ENCODE data around the gene BPIFA1. TPM values are rescaled to one million over a fixed set of nuclear protein-coding genes. Genes with fewer than 3 reads are reported as not detected.

The BPIFA1 gene
- total and polyA plus RNA-seq, 2 experiments from 2014 or later, result not detected

DNA sequence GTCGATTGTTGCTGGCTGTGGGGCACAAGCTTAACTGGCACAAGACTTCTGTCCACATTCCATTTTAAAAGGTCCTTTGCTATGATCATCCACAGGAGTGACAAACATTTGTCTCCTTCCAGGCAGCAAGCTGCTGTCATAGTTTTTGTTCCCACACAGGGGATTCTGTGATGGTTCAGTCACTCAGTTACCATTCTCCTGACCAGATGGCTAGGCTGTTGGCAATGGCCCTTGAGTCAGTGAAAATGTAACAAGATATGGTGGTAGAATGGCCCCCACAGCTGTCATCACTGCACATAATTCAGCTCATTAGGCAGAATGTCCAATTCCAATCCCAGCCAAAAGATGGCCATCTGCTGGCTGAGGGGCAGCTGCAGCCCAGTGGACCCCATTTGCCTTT, 13.7 kb downstream of the BPIFA1 start:
- H3K27me3 Mint-ChIP-seq (ENCODE audit: insufficient read depth, low read depth, poor library complexity), result peaks cover 3% of the 10 kb centered on the region
- H3K27ac Mint-ChIP-seq, result no peak overlapping the region
- H3K79me2 ChIP-seq (replicated peaks; ENCODE audit: insufficient read depth), result no peaks in the 10 kb centered on the region
- no peak overlapping the region for H3K27ac ChIP-seq (ENCODE audit: low read depth)
- no peaks in the 10 kb centered on the region for H3K9me3 Mint-ChIP-seq
- no peak overlapping the region for H3K4me2 ChIP-seq
- H3K9me2 ChIP-seq (ENCODE audit: insufficient read depth), result no peaks in the 10 kb centered on the region
- no peak overlapping the region for H3K4me3 ChIP-seq
- H3K4me1 ChIP-seq (ENCODE audit: insufficient read depth), result no peaks in the 10 kb centered on the region
- H3K36me3 Mint-ChIP-seq (ENCODE audit: low read depth), result no peaks in the 10 kb centered on the region
- no peaks in the 10 kb centered on the region for H3K36me3 ChIP-seq (ENCODE audit: insufficient read depth)
- ATAC-seq (no peak), DNase-seq (ENCODE audit: low spot score) (no peak)
- H3K27me3 ChIP-seq (ENCODE audit: insufficient read depth), result no peaks in the 10 kb centered on the region
- no peaks in the 10 kb centered on the region for H3K4me1 Mint-ChIP-seq
- no peaks in the 10 kb centered on the region for H3F3A ChIP-seq (replicated peaks; ENCODE audit: low read depth)
- no peak overlapping the region for H3K4me3 Mint-ChIP-seq
- H2AFZ ChIP-seq, result no peak overlapping the region
- TF ChIP-seq, protein P1, sequence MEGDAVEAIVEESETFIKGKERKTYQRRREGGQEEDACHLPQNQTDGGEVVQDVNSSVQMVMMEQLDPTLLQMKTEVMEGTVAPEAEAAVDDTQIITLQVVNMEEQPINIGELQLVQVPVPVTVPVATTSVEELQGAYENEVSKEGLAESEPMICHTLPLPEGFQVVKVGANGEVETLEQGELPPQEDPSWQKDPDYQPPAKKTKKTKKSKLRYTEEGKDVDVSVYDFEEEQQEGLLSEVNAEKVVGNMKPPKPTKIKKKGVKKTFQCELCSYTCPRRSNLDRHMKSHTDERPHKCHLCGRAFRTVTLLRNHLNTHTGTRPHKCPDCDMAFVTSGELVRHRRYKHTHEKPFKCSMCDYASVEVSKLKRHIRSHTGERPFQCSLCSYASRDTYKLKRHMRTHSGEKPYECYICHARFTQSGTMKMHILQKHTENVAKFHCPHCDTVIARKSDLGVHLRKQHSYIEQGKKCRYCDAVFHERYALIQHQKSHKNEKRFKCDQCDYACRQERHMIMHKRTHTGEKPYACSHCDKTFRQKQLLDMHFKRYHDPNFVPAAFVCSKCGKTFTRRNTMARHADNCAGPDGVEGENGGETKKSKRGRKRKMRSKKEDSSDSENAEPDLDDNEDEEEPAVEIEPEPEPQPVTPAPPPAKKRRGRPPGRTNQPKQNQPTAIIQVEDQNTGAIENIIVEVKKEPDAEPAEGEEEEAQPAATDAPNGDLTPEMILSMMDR (conservative IDR thresholded peaks at IDR 0.05; ENCODE audit: low read depth in 2 of 2), result no peak
- no peak for TF ChIP-seq JUNB (IDR thresholded peaks at IDR 0.05; ENCODE audit: unreplicated experiment)
- TF ChIP-seq ZNF331 (CRISPR knock-in tag; IDR thresholded peaks at IDR 0.05; ENCODE audit: low read depth), result no peak
- TF ChIP-seq, protein P2, sequence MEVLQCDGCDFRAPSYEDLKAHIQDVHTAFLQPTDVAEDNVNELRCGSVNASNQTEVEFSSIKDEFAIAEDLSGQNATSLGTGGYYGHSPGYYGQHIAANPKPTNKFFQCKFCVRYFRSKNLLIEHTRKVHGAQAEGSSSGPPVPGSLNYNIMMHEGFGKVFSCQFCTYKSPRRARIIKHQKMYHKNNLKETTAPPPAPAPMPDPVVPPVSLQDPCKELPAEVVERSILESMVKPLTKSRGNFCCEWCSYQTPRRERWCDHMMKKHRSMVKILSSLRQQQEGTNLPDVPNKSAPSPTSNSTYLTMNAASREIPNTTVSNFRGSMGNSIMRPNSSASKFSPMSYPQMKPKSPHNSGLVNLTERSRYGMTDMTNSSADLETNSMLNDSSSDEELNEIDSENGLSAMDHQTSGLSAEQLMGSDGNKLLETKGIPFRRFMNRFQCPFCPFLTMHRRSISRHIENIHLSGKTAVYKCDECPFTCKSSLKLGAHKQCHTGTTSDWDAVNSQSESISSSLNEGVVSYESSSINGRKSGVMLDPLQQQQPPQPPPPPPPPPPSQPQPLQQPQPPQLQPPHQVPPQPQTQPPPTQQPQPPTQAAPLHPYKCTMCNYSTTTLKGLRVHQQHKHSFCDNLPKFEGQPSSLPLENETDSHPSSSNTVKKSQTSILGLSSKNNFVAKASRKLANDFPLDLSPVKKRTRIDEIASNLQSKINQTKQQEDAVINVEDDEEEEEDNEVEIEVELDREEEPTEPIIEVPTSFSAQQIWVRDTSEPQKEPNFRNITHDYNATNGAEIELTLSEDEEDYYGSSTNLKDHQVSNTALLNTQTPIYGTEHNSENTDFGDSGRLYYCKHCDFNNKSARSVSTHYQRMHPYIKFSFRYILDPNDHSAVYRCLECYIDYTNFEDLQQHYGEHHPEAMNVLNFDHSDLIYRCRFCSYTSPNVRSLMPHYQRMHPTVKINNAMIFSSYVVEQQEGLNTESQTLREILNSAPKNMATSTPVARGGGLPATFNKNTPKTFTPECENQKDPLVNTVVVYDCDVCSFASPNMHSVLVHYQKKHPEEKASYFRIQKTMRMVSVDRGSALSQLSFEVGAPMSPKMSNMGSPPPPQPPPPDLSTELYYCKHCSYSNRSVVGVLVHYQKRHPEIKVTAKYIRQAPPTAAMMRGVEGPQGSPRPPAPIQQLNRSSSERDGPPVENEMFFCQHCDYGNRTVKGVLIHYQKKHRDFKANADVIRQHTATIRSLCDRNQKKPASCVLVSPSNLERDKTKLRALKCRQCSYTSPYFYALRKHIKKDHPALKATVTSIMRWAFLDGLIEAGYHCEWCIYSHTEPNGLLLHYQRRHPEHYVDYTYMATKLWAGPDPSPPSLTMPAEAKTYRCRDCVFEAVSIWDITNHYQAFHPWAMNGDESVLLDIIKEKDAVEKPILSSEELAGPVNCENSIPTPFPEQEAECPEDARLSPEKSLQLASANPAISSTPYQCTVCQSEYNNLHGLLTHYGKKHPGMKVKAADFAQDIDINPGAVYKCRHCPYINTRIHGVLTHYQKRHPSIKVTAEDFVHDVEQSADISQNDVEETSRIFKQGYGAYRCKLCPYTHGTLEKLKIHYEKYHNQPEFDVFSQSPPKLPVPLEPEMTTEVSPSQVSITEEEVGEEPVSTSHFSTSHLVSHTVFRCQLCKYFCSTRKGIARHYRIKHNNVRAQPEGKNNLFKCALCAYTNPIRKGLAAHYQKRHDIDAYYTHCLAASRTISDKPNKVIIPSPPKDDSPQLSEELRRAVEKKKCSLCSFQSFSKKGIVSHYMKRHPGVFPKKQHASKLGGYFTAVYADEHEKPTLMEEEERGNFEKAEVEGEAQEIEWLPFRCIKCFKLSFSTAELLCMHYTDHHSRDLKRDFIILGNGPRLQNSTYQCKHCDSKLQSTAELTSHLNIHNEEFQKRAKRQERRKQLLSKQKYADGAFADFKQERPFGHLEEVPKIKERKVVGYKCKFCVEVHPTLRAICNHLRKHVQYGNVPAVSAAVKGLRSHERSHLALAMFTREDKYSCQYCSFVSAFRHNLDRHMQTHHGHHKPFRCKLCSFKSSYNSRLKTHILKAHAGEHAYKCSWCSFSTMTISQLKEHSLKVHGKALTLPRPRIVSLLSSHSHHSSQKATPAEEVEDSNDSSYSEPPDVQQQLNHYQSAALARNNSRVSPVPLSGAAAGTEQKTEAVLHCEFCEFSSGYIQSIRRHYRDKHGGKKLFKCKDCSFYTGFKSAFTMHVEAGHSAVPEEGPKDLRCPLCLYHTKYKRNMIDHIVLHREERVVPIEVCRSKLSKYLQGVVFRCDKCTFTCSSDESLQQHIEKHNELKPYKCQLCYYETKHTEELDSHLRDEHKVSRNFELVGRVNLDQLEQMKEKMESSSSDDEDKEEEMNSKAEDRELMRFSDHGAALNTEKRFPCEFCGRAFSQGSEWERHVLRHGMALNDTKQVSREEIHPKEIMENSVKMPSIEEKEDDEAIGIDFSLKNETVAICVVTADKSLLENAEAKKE (CRISPR knock-in tag; IDR thresholded peaks at IDR 0.05), result no peak
- no peak for TF ChIP-seq CREB1 (CRISPR knock-in tag; IDR thresholded peaks at IDR 0.05; ENCODE audit: low read depth)
- H4K20me1 ChIP-seq (replicated peaks; ENCODE audit: insufficient read depth), result no peaks in the 10 kb centered on the region

Measured in GM23338 (cell line).